Muscle of leg (tissue), 11 donors: ENCODE results near the gene CC2D1A. TPM values are rescaled to one million over a fixed set of nuclear protein-coding genes. Genes with fewer than 3 reads are reported as not detected.
"Not testable (repeated sequence)": the region's sequence is repeated elsewhere in the genome, so short reads cannot be mapped to it uniquely, and the experiment has no call there.

Experiments used
- DNase-seq: peaks from one replicate; pipeline ENCODE4 v3.0.0; 2013
- H3K27ac ChIP-seq: one replicate; pipeline ENCODE4 v1.5.1; 2013; ENCODE audit warnings: mild to moderate bottlenecking, low read length, control low read depth
- H3K27me3 ChIP-seq: one replicate; pipeline ENCODE4 v1.6.1; 2013; ENCODE audit warnings: low read length; ENCODE audit not compliant: control insufficient read depth, insufficient read depth
- H3K36me3 ChIP-seq: one replicate; pipeline ENCODE4 v1.6.1; 2013; ENCODE audit warnings: low read length; ENCODE audit not compliant: control insufficient read depth, insufficient read depth
- H3K4me1 ChIP-seq: one replicate; pipeline ENCODE4 v1.6.1; 2013; ENCODE audit warnings: low read length; ENCODE audit not compliant: control insufficient read depth, insufficient read depth
- H3K4me3 ChIP-seq: one replicate; pipeline ENCODE4 v1.5.1; 2013; ENCODE audit warnings: low read length, control low read depth
- H3K9me3 ChIP-seq: replicated peaks from 2 replicates; pipeline ENCODE4 v1.6.1; 2013; ENCODE audit warnings: low read depth, low read length; ENCODE audit not compliant: control insufficient read depth
- WGBS: methylation state at CpG from one replicate; pipeline ENCODE4 v1.1.5; 2013; ENCODE audit warnings: missing lambda C conversion rate; ENCODE audit not compliant: insufficient coverage; 5-methylcytosine and 5-hydroxymethylcytosine counted together
- polyA plus RNA-seq, 8 donors: library from polyadenylated mRNA; unstranded; fragments of 120-200 nt; gene quantifications; one replicate each; pipeline versions ENCODE4 v1.2.1 to v1.2.3, GENCODE V29; 2013; ENCODE audit warnings: inconsistent platforms in 1 of 8, low replicate concordance in 1 of 8; ENCODE audit not compliant: insufficient read length in 8 of 8, insufficient read depth in 1 of 8
- total RNA-seq: library from RNA; stranded (reverse); fragments of 120-200 nt; gene quantifications from one replicate; pipeline ENCODE4 v1.2.4, GENCODE V29; 2013

CC2D1A gene
- total and polyA plus RNA-seq, 9 donors: 8.7 to 18.6 (median 14.4) TPM

GRCh38 chr19:13922118-13922517, 16.1 kb downstream of the CC2D1A start:
- not testable (repeated sequence) for H3K4me3 ChIP-seq, H3K9me3 ChIP-seq, H3K4me1 ChIP-seq, DNase-seq, H3K27ac ChIP-seq, H3K27me3 ChIP-seq
- WGBS: 88% methylated on average over 3 of the region's 6 CpGs
- H3K36me3 ChIP-seq: peaks cover 67% of the 10 kb centered on the region

DNA sequence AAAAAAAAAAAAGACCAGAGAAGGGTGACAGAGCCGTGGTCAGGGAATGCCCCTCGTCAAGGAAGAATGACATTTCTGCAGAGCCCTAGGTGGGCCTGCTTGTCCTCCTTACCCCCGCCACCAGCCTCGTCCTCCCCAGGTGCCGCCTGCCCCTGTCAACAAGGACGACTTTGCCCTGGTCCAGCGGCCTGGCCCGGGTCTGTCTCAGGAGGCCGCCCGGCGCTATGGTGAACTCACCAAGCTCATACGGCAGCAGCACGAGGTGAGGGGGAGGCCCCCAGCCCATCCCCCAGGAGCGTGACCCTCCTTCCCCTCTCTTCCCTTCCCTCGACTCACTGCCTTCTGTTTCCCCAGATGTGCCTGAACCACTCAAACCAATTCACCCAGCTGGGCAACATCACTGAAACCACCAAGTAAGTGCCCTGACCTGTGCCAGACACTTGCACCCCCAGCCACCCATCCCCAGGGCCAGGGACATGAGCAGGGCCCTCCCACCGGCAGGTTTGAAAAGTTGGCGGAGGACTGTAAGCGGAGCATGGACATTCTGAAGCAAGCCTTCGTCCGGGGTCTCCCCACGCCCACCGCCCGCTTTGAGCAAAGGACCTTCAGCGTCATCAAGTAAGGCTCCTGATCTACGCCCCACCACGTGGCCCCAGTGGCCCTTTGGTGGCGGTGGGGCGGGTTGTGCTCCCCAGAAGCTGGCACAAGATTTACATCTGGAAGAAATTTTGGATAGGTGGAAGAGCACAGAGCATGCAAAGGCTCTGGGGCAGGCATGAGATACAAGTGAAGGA, 17.4 kb downstream of the CC2D1A start:
- Histone ChIP-seq H3K4me1 (no peaks in the 10 kb centered on the region), H3K27ac (no peak overlapping the region), H3K36me3 (peaks cover 68% of the 10 kb centered on the region), H3K9me3 (peaks cover 8% of the 10 kb centered on the region), H3K27me3 (no peaks in the 10 kb centered on the region), H3K4me3 (no peak overlapping the region)
- WGBS: 93% methylated on average over 27 of the region's 28 CpGs
- no peak for DNase-seq

GRCh38 chr19:13926010-13926409, 20.0 kb downstream of the CC2D1A start:
- WGBS: 86% methylated on average over 1 of the region's 4 CpGs
- Histone ChIP-seq H3K9me3 (peaks cover 3% of the 10 kb centered on the region), H3K36me3 (peaks cover 58% of the 10 kb centered on the region), H3K27ac (no peak overlapping the region), H3K4me3 (no peak overlapping the region), H3K4me1 (no peaks in the 10 kb centered on the region), H3K27me3 (no peaks in the 10 kb centered on the region)
- no peak for DNase-seq

GRCh38 chr19:13926715-13927114, 20.7 kb downstream of the CC2D1A start:
- H3K27me3 ChIP-seq: no peaks in the 10 kb centered on the region
- WGBS: no CpG with 5 or more reads among the region's 8 CpGs
- H3K36me3 ChIP-seq: peaks cover 52% of the 10 kb centered on the region
- H3K27ac ChIP-seq: no peak overlapping the region
- no peaks in the 10 kb centered on the region for H3K9me3 ChIP-seq
- no peak overlapping the region for H3K4me3 ChIP-seq
- H3K4me1 ChIP-seq: no peaks in the 10 kb centered on the region
- no peak for DNase-seq

- no peak for DNase-seq
- Histone ChIP-seq H3K36me3 (peaks cover 35% of the 10 kb centered on the region), H3K4me3 (no peak overlapping the region), H3K27me3 (no peaks in the 10 kb centered on the region), H3K9me3 (no peaks in the 10 kb centered on the region), H3K27ac (no peak overlapping the region), H3K4me1 (no peaks in the 10 kb centered on the region)
- WGBS: 83% methylated on average over 10 of the region's 12 CpGs
Observed at GRCh38 chr19:13929340-13929739, 23.3 kb downstream of the CC2D1A start.

- DNase-seq: no peak
- H3K36me3 ChIP-seq: peaks cover 29% of the 10 kb centered on the region
- no peaks in the 10 kb centered on the region for H3K27me3 ChIP-seq
- 89% methylated on average over 10 of the region's 17 CpGs for WGBS
- no peaks in the 10 kb centered on the region for H3K4me1 ChIP-seq
- no peaks in the 10 kb centered on the region for H3K9me3 ChIP-seq
- no peak overlapping the region for H3K27ac ChIP-seq
- no peak overlapping the region for H3K4me3 ChIP-seq
Observed at GRCh38 chr19:13929956-13930355, 24.0 kb downstream of the CC2D1A start.

DNA sequence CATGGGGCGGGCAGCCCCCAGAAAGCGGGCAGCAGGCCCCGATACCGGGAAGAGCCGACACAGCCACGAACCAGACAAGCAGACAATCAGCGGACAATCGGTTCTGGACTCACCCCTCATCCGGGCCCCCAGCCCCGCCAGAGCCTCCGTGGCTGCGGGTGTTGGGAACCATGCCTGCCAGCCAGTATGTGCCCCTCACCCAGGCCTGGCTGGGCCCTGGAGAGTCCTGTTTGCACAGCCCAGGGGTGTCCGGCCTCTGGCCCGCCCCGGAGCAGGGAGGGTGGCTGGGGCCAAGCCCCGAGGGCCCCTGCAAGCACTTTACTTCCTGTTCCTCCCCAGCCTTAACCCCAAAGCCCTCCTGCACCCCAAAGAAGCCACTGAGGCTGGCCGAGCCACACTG, 24.4 kb downstream of the CC2D1A start:
- H3K27me3 ChIP-seq: no peaks in the 10 kb centered on the region
- H3K9me3 ChIP-seq: no peaks in the 10 kb centered on the region
- no peak overlapping the region for H3K27ac ChIP-seq
- peaks cover 27% of the 10 kb centered on the region for H3K36me3 ChIP-seq
- no peaks in the 10 kb centered on the region for H3K4me1 ChIP-seq
- 75% methylated on average over 16 of the region's 17 CpGs for whole genome bisulfite sequencing
- DNase-seq: no peak
- no peak overlapping the region for H3K4me3 ChIP-seq

DNA sequence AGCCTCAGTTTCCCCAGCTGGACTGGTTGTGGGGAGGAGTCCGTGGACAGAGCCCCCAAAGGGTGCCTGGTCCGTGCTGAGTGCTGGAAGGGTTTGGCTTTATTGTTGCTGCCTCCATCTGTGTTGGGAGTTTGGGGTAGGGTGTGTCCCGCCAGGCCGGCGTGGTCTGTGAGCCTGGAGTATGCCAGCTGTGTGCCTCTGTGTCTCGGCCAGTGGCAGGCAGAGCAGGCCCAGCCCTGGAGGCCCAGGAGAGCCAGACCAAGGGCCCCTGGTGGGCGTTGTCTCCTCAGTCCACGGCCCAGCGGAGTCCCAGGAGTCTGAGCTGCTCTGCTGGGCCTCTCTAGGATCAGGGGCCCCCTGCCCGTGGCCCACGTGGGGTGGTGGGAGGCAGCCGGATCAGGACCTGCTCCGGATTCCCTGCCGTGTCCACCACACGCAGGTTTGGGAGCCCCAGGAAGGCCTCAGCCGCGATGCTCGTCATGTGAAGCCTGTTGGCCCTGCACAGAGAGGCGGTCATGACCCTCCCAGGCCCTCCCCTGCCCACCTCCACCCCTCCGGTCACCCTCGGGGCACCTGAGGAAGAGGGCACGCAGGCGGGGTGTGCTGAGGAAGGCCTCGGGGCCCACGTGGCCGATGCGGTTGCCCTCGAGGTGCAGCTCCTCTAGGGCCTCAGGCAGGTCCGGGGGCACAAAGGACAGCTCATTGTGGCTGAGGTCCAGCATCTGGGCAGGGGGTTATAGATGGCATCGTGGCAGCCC, 25.6 kb downstream of the CC2D1A start:
- WGBS: 72% methylated on average over 20 of the region's 30 CpGs
- H3K4me1 ChIP-seq: no peaks in the 10 kb centered on the region
- DNase-seq: no peak
- no peak overlapping the region for H3K27ac ChIP-seq
- H3K27me3 ChIP-seq: no peaks in the 10 kb centered on the region
- H3K9me3 ChIP-seq: no peaks in the 10 kb centered on the region
- H3K36me3 ChIP-seq: peaks cover 24% of the 10 kb centered on the region
- H3K4me3 ChIP-seq: no peak overlapping the region

DNA sequence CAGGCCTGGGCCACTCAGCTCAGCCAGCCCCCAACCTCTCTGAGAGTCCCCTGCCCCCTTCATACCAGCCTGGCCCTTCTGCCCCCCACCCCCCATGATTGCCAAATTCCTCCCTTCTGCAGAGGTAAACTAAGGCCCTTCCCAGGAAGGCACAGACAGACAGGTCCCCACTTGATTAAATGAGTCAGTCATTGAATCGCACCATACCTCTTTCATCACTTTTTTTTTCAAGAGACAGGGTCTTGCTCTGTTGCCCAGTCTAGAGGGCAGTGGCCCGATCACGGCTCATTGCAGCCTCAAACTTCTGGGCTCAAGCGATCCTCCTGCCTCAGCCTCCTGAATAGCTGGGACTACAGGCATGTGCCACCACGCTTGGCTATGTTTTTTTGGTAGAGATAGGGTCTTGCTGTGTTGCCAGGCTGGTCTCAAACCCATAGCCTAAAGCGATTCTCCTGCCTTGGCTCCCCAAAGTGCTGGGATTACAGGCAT, 26.2 kb downstream of the CC2D1A start:
- Histone ChIP-seq H3K4me1 (no peaks in the 10 kb centered on the region), H3K27me3 (peaks cover under 1% of the 10 kb centered on the region), H3K36me3 (peaks cover 22% of the 10 kb centered on the region), H3K27ac (no peak overlapping the region), H3K4me3 (no peak overlapping the region), H3K9me3 (no peaks in the 10 kb centered on the region)
- WGBS: 90% methylated on average over 3 of the region's 6 CpGs
- no peak for DNase-seq

- no peak overlapping the region for H3K4me3 ChIP-seq
- peaks cover 8% of the 10 kb centered on the region for H3K27me3 ChIP-seq
- H3K36me3 ChIP-seq: peaks cover 19% of the 10 kb centered on the region
- no peak overlapping the region for H3K27ac ChIP-seq
- 88% methylated on average over 42 of the region's 42 CpGs for WGBS
- peaks cover 6% of the 10 kb centered on the region for H3K4me1 ChIP-seq
- no peaks in the 10 kb centered on the region for H3K9me3 ChIP-seq
- no peak for DNase-seq
Observed at GRCh38 chr19:13932911-13933393, 27.0 kb downstream of the CC2D1A start.
